Liver (tissue), 9 donors: ENCODE measurements around the gene PYCR2. TPM values are rescaled to one million over a fixed set of nuclear protein-coding genes. Genes with fewer than 3 reads are reported as not detected.

ENCODE experiments used
- DNase-seq: peaks from one replicate; pipeline ENCODE4 v3.0.0-alpha.2; 2017; ENCODE audit warnings: low spot score
- H3K27ac ChIP-seq, 2 donors: one replicate each; pipeline ENCODE4 v1.7.0; 2013; ENCODE audit warnings: inconsistent platforms in 2 of 2, low read length in 2 of 2, control low read depth in 1 of 2, low read depth in 1 of 2, mild to moderate bottlenecking in 1 of 2
- H3K27me3 ChIP-seq, 4 donors: one replicate each; pipeline versions ENCODE4 v1.6.1 to v1.7.0; 2013; ENCODE audit warnings: low read length in 3 of 4, inconsistent platforms in 1 of 4, mild to moderate bottlenecking in 1 of 4, moderate library complexity in 1 of 4; ENCODE audit not compliant: control insufficient read depth in 4 of 4, insufficient read depth in 4 of 4
- H3K36me3 ChIP-seq, 4 donors: one replicate each; pipeline versions ENCODE4 v1.6.1 to v1.7.0; 2013; ENCODE audit warnings: low read length in 3 of 4, mild to moderate bottlenecking in 3 of 4, low read depth in 1 of 4, moderate library complexity in 1 of 4; ENCODE audit not compliant: control insufficient read depth in 4 of 4, insufficient read depth in 3 of 4
- H3K4me1 ChIP-seq, 4 donors: one replicate each; pipeline versions ENCODE4 v1.6.1 to v1.7.0; 2013; ENCODE audit warnings: low read length in 3 of 4, mild to moderate bottlenecking in 3 of 4, moderate library complexity in 1 of 4; ENCODE audit not compliant: control insufficient read depth in 4 of 4, insufficient read depth in 4 of 4
- H3K4me3 ChIP-seq, 3 donors: one replicate each; pipeline versions ENCODE4 v1.6.1 to v1.7.0; 2013; ENCODE audit warnings: low read length in 3 of 3, control low read depth in 1 of 3, low read depth in 1 of 3, mild to moderate bottlenecking in 1 of 3
- H3K9ac ChIP-seq, 2 donors: one replicate each; pipeline ENCODE4 v1.7.0; 2013; ENCODE audit warnings: low read length in 2 of 2, mild to moderate bottlenecking in 2 of 2, moderate library complexity in 2 of 2, control low read depth in 1 of 2, low read depth in 1 of 2
- H3K9me3 ChIP-seq, 4 donors: one replicate each; pipeline versions ENCODE4 v1.6.1 to v1.7.0; 2013; ENCODE audit warnings: low read length in 3 of 4; ENCODE audit not compliant: control insufficient read depth in 4 of 4
- ATF3 ChIP-seq: IDR thresholded peaks from 2 replicates; pipeline ENCODE4 v1.6.1; 2016; ENCODE audit warnings: antibody characterized with exemption
- EGR1 ChIP-seq, 2 donors: IDR thresholded peaks; 2 replicates each; pipeline ENCODE4 v1.6.1; 2016 to 2018; ENCODE audit warnings: antibody characterized with exemption in 2 of 2, low read depth in 2 of 2
- FOXA1 ChIP-seq: IDR thresholded peaks from 2 replicates; pipeline ENCODE4 v1.6.1; 2016; ENCODE audit warnings: antibody characterized with exemption
- HNF4A ChIP-seq, 2 donors: conservative IDR thresholded peaks; 2 replicates each; pipeline ENCODE4 v1.6.1; 2016; ENCODE audit warnings: antibody characterized with exemption in 2 of 2, mild to moderate bottlenecking in 2 of 2
- HNF4G ChIP-seq: IDR thresholded peaks from 2 replicates; pipeline ENCODE4 v1.6.1; 2016; ENCODE audit warnings: antibody characterized with exemption
- JUND ChIP-seq, 2 donors: IDR thresholded peaks; 2 replicates each; pipeline ENCODE4 v1.6.1; 2016; ENCODE audit warnings: antibody characterized with exemption in 2 of 2
- MAX ChIP-seq: IDR thresholded peaks from 2 replicates; pipeline ENCODE4 v1.6.1; 2016; ENCODE audit warnings: antibody characterized with exemption
- REST ChIP-seq: IDR thresholded peaks from 2 replicates; pipeline ENCODE4 v1.6.1; 2016; ENCODE audit warnings: antibody characterized with exemption, mild to moderate bottlenecking
- RXRA ChIP-seq, 2 donors: IDR thresholded peaks; 2 replicates each; pipeline ENCODE4 v1.6.1; 2017 to 2018; ENCODE audit warnings: antibody characterized with exemption in 2 of 2, mild to moderate bottlenecking in 1 of 2
- SP1 ChIP-seq: IDR thresholded peaks from 2 replicates; pipeline ENCODE4 v1.6.1; 2018; ENCODE audit warnings: antibody characterized with exemption, mild to moderate bottlenecking
- TAF1 ChIP-seq: conservative IDR thresholded peaks from 2 replicates; pipeline ENCODE4 v1.6.1; 2016; ENCODE audit warnings: antibody characterized with exemption, mild to moderate bottlenecking
- YY1 ChIP-seq: IDR thresholded peaks from 2 replicates; pipeline ENCODE4 v1.6.1; 2016; ENCODE audit warnings: antibody characterized with exemption, mild to moderate bottlenecking
- whole genome bisulfite sequencing: extraction: QIAGEN DNeasy Blood & Tissue Kit; methylation state at CpG from one replicate; pipeline ENCODE4 v1.1.7; 2013; 5-methylcytosine and 5-hydroxymethylcytosine counted together
- polyA plus RNA-seq, 2 donors: library from polyadenylated mRNA; stranded (reverse) in 1 of 2; unstranded in 1 of 2; fragments of 200-250 nt in 1 of 2; fragments of >200 nt in 1 of 2; fragmentation: Nextera tagmentation in 1 of 2; extraction: Ambion mirVana in 1 of 2; gene quantifications; one replicate each; pipeline versions ENCODE4 v1.2.1 to v1.2.3, GENCODE V29; 2013 to 2015
- total RNA-seq, 2 donors: library from RNA; depleted of rRNA; stranded (reverse); fragments of >200 nt; gene quantifications; one replicate each; pipeline ENCODE4 v1.2.3, GENCODE V29; 2014
- donor health status: healthy.
- donor health status: healthy.
- donor health status: healthy.
- donor health status: healthy.
- donor health status: healthy.

The PYCR2 gene
- total and polyA plus RNA-seq, 4 donors, result 16.8 to 41.0 (median 33.0) TPM

GRCh38 chr1:225934711-225935110, 10.7 kb upstream of the PYCR2 start:
- 96% methylated on average over 5 of the region's 5 CpGs for WGBS
- TF ChIP-seq EGR1 (IDR thresholded peaks at IDR 0.05; ENCODE audit: low read depth in 2 of 2), result no peak
- no peak for TF ChIP-seq YY1
- TF ChIP-seq REST, result no peak
- no peak for TF ChIP-seq MAX
- TF ChIP-seq FOXA1, result no peak
- TF ChIP-seq JUND (IDR thresholded peaks at IDR 0.05), result no peak
- no peak for TF ChIP-seq RXRA (IDR thresholded peaks at IDR 0.05)
- no peak for TF ChIP-seq HNF4G
- TF ChIP-seq SP1, result no peak
- TF ChIP-seq TAF1, result no peak
- TF ChIP-seq HNF4A (conservative IDR thresholded peaks at IDR 0.05), result no peak
- no peak for TF ChIP-seq ATF3

GRCh38 chr1:225933072-225933471, 9.0 kb upstream of the PYCR2 start:
- Histone ChIP-seq H3K4me1 (peaks cover 0 to 2% (median 0%) of the 10 kb centered on the region in 4 donors), H3K27me3 (no peaks in the 10 kb centered on the region), H3K27ac (no peak overlapping the region), H3K4me3 (no peak overlapping the region), H3K36me3 (no peaks in the 10 kb centered on the region), H3K9ac (no peak overlapping the region), H3K9me3 (no peaks in the 10 kb centered on the region)
- 82% methylated on average over 2 of the region's 2 CpGs for WGBS
- TF ChIP-seq REST, result no peak
- no peak for TF ChIP-seq YY1
- TF ChIP-seq SP1, result no peak
- no peak for DNase-seq

More at GRCh38 chr1:225934711-225935110, 10.7 kb upstream of the PYCR2 start:
- DNase-seq, result no peak
- Histone ChIP-seq H3K9me3 (no peaks in the 10 kb centered on the region), H3K27me3 (no peaks in the 10 kb centered on the region), H3K27ac (no peak overlapping the region), H3K9ac (no peak overlapping the region), H3K4me1 (peaks cover 0 to 2% (median 0%) of the 10 kb centered on the region in 4 donors), H3K4me3 (no peak overlapping the region), H3K36me3 (no peaks in the 10 kb centered on the region)
